ENCODE results near the gene DNER. TPM values are rescaled to one million over a fixed set of nuclear protein-coding genes. Genes with fewer than 3 reads are reported as not detected.
A peak's percentile ranks its signal among the peaks of the same experiment; 100 is the strongest.

DNER gene
- total and polyA plus RNA-seq, 2 experiments from 2014 or later, result 4.7 to 8.8 TPM

DNA sequence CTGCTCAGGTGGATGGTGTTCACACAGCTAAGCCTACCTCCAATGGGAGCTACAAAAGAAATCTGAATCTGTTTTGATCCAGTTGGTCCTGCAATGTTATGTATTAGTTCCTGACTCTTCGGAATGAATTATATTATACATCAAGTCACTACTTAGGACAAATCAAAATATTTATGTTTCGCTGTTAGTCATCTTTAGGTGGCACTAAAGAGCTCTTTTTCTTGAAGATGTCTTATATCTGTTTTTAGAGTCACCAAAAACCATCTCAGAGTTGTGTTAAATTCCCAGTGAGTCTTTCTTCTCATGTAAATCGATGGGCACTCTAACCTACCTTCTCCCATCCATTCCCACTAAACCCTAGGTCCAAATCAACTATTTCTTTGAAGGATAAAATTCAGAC is 2.2 kb downstream of the DNER start:
- ATAC-seq (no peak), DNase-seq (ENCODE audit: low spot score) (no peak)
- no peaks in the 10 kb centered on the region for H3K36me3 ChIP-seq (ENCODE audit: insufficient read depth)
- H3K4me1 ChIP-seq (ENCODE audit: insufficient read depth), result peaks cover 11% of the 10 kb centered on the region; the same call in 1 of the 2 replicates
- no peak overlapping the region for H3K4me3 ChIP-seq
- H3K27ac ChIP-seq (ENCODE audit: low read depth), result no peak overlapping the region
- H3K4me3 Mint-ChIP-seq, result 0 out of 3 replicates have a peak overlapping the region, but pooled peaks have one; percentile 41
- no peak overlapping the region for H2AFZ ChIP-seq
- TF ChIP-seq EZH2phosphoT487 (IDR thresholded peaks at IDR 0.05; ENCODE audit: unreplicated experiment), result no peak
- TF ChIP-seq, protein P1, sequence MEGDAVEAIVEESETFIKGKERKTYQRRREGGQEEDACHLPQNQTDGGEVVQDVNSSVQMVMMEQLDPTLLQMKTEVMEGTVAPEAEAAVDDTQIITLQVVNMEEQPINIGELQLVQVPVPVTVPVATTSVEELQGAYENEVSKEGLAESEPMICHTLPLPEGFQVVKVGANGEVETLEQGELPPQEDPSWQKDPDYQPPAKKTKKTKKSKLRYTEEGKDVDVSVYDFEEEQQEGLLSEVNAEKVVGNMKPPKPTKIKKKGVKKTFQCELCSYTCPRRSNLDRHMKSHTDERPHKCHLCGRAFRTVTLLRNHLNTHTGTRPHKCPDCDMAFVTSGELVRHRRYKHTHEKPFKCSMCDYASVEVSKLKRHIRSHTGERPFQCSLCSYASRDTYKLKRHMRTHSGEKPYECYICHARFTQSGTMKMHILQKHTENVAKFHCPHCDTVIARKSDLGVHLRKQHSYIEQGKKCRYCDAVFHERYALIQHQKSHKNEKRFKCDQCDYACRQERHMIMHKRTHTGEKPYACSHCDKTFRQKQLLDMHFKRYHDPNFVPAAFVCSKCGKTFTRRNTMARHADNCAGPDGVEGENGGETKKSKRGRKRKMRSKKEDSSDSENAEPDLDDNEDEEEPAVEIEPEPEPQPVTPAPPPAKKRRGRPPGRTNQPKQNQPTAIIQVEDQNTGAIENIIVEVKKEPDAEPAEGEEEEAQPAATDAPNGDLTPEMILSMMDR (conservative IDR thresholded peaks at IDR 0.05; ENCODE audit: low read depth in 2 of 2), result peak in 1 of 2 experiments; percentile 22; a peak in 1 of 4 replicates
- TF ChIP-seq, protein P2, sequence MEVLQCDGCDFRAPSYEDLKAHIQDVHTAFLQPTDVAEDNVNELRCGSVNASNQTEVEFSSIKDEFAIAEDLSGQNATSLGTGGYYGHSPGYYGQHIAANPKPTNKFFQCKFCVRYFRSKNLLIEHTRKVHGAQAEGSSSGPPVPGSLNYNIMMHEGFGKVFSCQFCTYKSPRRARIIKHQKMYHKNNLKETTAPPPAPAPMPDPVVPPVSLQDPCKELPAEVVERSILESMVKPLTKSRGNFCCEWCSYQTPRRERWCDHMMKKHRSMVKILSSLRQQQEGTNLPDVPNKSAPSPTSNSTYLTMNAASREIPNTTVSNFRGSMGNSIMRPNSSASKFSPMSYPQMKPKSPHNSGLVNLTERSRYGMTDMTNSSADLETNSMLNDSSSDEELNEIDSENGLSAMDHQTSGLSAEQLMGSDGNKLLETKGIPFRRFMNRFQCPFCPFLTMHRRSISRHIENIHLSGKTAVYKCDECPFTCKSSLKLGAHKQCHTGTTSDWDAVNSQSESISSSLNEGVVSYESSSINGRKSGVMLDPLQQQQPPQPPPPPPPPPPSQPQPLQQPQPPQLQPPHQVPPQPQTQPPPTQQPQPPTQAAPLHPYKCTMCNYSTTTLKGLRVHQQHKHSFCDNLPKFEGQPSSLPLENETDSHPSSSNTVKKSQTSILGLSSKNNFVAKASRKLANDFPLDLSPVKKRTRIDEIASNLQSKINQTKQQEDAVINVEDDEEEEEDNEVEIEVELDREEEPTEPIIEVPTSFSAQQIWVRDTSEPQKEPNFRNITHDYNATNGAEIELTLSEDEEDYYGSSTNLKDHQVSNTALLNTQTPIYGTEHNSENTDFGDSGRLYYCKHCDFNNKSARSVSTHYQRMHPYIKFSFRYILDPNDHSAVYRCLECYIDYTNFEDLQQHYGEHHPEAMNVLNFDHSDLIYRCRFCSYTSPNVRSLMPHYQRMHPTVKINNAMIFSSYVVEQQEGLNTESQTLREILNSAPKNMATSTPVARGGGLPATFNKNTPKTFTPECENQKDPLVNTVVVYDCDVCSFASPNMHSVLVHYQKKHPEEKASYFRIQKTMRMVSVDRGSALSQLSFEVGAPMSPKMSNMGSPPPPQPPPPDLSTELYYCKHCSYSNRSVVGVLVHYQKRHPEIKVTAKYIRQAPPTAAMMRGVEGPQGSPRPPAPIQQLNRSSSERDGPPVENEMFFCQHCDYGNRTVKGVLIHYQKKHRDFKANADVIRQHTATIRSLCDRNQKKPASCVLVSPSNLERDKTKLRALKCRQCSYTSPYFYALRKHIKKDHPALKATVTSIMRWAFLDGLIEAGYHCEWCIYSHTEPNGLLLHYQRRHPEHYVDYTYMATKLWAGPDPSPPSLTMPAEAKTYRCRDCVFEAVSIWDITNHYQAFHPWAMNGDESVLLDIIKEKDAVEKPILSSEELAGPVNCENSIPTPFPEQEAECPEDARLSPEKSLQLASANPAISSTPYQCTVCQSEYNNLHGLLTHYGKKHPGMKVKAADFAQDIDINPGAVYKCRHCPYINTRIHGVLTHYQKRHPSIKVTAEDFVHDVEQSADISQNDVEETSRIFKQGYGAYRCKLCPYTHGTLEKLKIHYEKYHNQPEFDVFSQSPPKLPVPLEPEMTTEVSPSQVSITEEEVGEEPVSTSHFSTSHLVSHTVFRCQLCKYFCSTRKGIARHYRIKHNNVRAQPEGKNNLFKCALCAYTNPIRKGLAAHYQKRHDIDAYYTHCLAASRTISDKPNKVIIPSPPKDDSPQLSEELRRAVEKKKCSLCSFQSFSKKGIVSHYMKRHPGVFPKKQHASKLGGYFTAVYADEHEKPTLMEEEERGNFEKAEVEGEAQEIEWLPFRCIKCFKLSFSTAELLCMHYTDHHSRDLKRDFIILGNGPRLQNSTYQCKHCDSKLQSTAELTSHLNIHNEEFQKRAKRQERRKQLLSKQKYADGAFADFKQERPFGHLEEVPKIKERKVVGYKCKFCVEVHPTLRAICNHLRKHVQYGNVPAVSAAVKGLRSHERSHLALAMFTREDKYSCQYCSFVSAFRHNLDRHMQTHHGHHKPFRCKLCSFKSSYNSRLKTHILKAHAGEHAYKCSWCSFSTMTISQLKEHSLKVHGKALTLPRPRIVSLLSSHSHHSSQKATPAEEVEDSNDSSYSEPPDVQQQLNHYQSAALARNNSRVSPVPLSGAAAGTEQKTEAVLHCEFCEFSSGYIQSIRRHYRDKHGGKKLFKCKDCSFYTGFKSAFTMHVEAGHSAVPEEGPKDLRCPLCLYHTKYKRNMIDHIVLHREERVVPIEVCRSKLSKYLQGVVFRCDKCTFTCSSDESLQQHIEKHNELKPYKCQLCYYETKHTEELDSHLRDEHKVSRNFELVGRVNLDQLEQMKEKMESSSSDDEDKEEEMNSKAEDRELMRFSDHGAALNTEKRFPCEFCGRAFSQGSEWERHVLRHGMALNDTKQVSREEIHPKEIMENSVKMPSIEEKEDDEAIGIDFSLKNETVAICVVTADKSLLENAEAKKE (CRISPR knock-in tag; IDR thresholded peaks at IDR 0.05), result no peak
- no peak for TF ChIP-seq STAT1 (IDR thresholded peaks at IDR 0.05; ENCODE audit: unreplicated experiment)
- H3K27me3 Mint-ChIP-seq (ENCODE audit: insufficient read depth, low read depth, poor library complexity), result peaks cover 30% of the 10 kb centered on the region
- no peaks in the 10 kb centered on the region for H3K79me2 ChIP-seq (replicated peaks; ENCODE audit: insufficient read depth)
- peaks cover 11% of the 10 kb centered on the region for H3K4me1 Mint-ChIP-seq
- H4K20me1 ChIP-seq (replicated peaks; ENCODE audit: insufficient read depth), result no peaks in the 10 kb centered on the region
- H3F3A ChIP-seq (replicated peaks; ENCODE audit: low read depth), result no peaks in the 10 kb centered on the region; the same call in 1 of the 2 replicates
- no peaks in the 10 kb centered on the region for H3K36me3 Mint-ChIP-seq (ENCODE audit: low read depth)
- no peaks in the 10 kb centered on the region for H3K9me2 ChIP-seq (ENCODE audit: insufficient read depth)
- H3K27ac Mint-ChIP-seq, result no peak overlapping the region
- H3K27me3 ChIP-seq (ENCODE audit: insufficient read depth), result peaks cover 38% of the 10 kb centered on the region
- no peaks in the 10 kb centered on the region; the same call in 2 of the 3 replicates for H3K9me3 Mint-ChIP-seq
- no peak overlapping the region for H3K4me2 ChIP-seq

All from GM23338 (cell line).